ENCODE results near the gene ATF7IP2.

- no peak for TF ChIP-seq CTCF (IDR thresholded peaks at IDR 0.05)
- TF ChIP-seq POLR2A (IDR thresholded peaks at IDR 0.05) = no peak
Observed at GRCh38 chr16:10391339-10391738, 5.5 kb downstream of the ATF7IP2 start.

All from thyroid gland (tissue), 4 donors.